GM19463 (cell line): ENCODE results near the gene RAD51B.
"Not testable (repeated sequence)": the region's sequence is repeated elsewhere in the genome, so short reads cannot be mapped to it uniquely, and the experiment has no call there.

Experiments
- ATAC-seq: cut with Tn5 transposase; IDR thresholded peaks from one replicate; pipeline ENCODE4 v1.9.1; 2021; ENCODE audit warnings: mild to moderate bottlenecking, moderate library complexity; ENCODE audit not compliant: unreplicated experiment

Gene RAD51B

DNA sequence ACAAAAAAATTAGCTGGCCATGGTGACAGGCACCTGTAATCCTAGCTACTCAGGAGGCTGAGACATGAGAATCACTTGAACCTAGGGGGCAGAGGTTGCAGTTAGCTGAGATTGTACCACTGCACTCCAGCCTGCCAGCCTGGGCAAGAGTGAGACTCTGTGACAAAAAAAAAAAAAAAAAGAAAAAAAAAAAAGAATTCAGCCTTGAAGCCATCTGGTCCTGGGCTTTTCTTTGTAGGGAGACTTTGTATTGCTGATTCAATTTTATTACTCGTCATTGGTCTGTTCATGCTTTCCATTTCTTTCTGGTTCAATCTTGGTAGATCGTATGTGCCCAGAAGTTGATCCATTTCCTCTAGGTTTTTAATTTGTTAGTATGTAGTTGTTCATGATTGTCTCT lies 243.1 kb downstream of the RAD51B start:
- ATAC-seq, result no peak

DNA sequence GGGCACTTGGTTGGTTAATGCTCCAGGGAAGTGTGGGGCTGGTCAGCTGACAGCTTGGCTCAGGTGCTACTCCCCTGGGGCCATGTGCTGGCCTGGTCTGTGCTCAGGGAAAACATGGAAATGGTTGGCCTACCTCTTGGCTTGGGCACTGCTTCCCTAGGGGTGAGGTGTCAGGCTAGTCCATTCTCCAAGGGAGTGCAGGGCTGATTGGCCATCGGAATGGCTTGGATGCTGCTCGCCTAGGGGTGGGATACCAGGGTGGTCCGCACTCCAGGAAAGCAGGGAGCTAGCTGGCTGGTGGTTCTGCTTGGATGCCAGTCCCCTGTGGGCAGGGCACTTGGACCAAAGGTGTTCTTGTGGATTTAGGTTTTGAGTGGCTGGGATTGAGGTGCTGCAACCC lies 245.7 kb downstream of the RAD51B start:
- ATAC-seq, result no peak

DNA sequence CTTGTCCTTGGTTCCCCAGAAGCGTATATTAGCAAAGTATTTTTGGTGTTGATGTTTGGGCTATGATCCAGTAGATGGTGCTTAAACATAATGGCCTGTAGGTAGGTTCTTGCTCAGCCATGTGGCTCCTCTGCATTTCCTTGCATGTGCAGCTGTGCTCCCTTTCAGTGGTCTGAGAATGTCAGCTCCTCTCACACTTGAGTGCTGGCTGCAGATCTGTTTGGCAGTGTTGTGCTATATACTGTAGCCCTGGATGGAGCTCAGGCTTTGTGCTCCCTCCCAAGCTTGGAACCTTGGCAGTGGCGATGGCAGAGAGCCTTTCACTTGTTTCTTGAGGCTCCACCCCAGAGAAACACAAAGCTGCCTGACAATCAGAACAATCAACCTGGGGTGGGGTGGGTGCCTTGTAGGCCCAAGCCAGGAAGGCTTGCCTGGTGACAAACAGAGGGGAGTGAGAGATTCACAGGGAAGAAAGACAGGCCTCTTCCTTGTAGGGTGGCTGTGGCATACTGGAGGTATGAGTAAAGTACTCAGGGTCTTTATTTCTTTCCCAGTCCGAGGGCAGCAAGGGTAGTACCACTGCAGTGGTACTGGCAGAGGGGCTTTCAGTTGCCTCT lies 255.3 kb downstream of the RAD51B start:
- ATAC-seq, result no peak

DNA sequence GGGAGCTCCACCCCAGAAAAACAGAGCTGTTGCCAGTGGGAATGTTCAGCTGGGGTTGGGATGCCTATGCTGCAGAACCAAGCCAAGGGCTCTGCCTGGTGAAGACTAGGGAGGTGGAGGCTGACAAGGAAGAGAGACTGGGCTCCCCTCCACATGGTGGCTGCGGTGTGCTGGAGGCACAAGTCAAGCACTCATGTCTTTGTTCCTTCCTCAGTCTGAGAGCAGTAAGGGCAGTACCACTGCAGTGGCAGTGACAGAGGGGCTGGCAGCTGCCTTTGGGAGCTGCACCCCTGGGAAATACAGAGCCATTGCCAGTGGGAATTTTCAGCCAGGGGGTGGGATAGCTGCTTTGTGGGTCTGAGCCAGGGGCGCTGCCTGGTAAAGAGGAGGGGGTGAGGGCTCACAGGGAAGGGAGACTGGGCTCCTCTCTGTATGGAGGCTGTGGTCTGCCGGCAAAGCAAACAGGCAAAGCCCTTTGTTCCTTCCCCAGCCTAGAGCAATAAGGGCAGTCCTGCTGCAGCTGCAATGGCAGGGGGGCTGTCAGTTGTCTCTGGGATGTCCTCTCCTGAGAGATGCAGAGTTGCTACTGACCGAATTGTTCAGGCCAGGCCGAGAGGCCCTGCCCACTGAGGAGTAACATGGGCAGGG lies 255.9 kb downstream of the RAD51B start:
- ATAC-seq, result no peak

GRCh38 chr14:68076451-68076850 lies 256.9 kb downstream of the RAD51B start:
- ATAC-seq, result no peak

- no peak for ATAC-seq
Observed at GRCh38 chr14:68079941-68080697, 260.5 kb downstream of the RAD51B start.

DNA sequence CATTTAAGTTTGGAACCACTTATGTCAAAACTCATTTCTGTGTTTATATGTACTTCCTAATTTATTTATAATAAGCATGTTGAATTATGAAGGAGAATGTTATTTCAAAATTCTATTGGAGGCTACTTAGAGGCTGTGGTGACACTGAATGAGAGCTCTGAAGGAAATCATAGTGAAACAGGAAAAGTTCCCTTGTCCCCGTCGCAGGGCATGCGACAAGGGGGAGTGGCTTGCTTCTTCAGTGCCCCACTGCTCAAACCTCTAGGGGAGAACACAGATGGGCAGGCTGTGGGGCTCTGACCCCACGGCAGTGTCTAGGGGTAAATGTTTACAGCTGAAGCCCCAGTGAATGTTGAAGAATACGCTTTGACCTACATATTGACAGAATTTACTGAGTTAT lies 261.9 kb downstream of the RAD51B start:
- ATAC-seq, result no peak

DNA sequence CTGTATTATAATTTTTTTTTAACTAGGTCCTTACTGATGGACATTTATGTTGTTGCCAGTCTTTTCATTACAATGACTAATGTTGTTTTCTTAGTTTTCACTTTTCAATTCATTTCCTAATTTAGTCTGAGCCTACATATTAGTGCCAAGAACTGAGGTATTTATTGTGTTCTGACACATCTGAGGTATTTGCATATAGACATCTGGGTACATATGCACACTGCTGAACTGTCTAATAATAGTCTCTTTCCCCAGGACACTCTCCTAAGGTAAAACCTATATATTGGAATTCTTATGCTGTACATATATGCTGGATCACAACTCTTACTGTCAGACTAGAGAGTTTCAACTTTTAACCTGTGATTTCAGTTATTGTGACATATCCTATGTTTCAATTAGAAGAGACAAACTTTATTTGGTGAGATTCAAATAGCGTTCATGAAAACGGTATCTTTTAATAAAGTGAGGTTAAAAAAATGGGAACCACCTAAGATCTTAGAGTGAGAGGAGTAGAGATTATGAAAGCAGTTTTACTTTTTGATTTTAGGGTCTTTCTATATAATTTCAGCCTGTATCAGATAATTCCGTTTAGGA lies 263.2 kb downstream of the RAD51B start:
- ATAC-seq, result no peak

GRCh38 chr14:68084256-68084655 lies 264.7 kb downstream of the RAD51B start:
- no peak for ATAC-seq

- no peak for ATAC-seq
Observed at GRCh38 chr14:68085742-68086141, 266.2 kb downstream of the RAD51B start.

DNA sequence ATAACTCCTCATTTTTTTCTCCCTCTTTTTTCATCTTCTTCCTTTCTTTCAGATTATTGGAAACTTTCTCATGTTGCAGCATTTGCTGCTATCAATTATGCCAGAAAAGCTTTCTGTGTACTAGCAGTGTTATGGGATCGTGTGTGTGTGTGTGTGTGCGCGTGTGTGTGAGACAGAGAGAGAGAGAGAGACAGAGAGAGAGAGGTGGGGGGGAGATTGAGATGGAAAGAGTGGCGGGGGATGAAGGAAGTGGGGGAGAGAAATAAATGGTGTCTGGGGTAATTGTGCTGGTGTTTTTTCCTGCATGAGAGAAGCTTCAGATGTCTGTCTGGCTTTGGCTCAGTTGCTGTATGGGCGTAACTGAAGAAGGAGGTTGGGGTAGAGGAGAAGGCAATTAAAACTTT lies 268.9 kb downstream of the RAD51B start:
- ATAC-seq, result no peak

DNA sequence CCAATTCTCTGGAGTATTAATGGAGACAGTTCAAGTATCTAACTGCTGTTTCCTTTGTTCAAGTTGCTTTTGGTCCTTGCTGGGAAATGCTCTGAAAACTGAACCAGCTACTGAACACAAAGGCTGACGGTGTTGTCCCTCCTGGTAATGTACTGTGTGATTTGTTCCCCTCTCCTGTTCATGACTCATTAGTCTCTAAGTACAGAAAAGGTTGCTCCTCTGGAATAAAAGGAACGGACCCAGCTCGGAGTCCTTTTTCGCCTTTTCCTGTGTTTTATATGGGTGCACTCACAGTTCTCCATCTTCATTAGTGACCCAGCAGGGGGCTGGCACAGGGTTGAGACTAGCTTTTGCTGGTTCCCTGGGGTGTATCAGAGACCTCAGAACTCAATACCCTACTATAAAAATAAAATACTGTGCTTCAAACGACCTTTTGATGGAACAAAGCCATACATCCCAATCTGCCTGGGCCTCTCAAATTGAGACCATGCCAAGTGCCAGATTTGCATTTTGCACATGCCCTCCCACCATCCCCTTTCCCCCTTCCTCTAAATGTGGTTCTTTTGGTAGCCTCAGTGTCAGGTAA lies 269.7 kb downstream of the RAD51B start:
- no peak for ATAC-seq

DNA sequence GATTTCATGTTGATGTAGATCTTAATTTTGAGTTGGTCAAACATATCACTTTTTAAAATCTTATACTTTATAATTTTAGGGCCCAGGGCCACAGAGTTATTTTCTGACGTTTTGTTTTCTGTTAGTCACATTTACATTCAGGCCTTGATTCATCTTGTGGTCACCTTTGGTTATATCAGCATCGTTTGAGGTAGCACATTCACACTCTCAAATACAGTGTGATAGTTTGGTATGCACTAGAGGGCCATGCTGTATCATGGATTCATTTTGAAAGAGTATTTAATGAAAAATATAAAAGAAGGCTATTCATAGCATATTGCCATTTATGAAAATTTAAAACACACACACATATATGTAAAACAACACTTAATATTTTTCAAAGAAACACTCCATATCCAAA lies 274.6 kb downstream of the RAD51B start:
- ATAC-seq, result no peak

DNA sequence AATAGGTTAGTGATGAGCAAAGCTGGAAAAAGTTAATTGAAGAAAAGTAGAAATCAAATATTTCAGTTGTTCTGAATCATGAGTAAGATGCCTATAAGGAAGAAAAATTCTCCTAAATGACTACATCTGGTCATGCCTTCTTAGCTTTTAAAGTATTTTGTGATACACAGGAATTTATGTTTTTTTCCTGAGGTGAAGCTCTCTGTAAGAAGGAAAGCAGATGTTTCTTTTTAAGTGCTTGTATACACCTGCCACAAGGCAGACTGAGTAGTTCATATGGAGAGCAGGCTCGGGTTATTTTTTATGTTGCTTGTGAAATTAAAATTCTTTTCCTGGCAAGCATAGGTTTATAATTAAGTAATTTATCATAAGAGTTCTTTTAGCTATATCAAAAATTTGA lies 275.2 kb downstream of the RAD51B start:
- no peak for ATAC-seq

DNA sequence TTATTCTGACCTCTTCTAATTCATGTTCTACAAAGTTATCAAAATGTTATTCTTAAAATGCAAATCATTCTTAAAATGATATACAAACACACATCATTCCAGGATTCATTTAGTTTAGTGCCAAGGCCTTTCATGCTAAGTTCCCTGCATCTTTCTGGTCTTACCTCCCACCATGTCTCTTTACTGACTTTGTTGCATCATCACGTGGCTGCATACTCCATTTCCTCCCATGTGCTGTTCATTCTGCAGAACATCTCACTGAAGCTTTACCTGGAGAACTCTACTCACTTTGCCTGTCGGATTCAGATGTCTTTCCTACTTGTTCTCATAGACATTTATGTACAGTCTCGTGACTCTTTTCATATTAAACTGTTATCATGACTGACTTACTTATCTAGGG lies 278.1 kb downstream of the RAD51B start:
- ATAC-seq, result no peak

DNA sequence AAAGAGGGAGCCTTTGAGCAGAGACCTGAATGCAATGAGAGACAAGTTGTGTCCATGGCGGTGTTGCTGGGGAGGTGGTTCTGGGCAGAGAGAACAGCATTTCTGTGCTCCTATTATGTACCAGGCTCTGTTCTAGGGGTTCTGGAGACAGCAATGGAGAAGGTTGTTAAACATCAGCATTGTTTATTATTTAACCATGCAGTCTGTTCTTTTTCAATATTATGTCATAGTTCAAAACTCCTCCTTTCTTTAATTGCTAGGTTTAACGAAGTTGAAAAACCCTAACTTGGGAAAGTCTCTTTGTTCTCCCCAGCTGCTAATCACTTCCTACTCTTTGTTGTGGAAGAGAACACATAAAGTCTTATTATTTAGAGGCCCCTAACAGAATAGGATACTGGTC lies 279.3 kb downstream of the RAD51B start:
- no peak for ATAC-seq

- ATAC-seq, result no peak
Observed at GRCh38 chr14:68099495-68100045, 280.0 kb downstream of the RAD51B start.

DNA sequence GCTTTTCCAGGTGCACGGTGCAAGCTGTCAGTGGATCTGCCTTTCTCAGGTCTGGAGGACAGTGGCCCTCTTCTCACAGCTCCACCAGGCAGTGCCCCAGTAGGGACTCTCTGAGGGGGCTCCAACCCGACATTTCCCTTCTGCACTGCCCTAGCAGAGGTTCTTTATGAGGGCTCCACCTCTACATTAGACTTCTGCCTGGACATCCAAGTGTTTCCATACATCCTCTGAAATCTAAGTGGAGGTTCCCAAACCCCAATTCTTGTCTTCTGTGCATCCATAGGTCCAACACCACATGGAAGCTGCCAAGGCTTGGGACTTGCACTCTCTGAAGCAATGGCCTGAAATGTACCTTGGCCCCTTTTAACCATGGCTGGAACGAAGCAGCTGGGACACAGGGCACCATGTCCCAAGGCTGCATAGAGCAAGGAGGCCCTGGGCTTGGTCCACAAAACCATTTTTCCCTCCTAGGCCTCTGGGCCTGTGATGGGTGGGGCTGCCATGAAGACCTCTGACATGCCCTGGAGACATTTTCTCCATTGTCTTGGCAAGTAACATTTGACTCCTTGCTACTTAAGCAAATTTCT lies 282.2 kb downstream of the RAD51B start:
- ATAC-seq, result not testable (repeated sequence)

DNA sequence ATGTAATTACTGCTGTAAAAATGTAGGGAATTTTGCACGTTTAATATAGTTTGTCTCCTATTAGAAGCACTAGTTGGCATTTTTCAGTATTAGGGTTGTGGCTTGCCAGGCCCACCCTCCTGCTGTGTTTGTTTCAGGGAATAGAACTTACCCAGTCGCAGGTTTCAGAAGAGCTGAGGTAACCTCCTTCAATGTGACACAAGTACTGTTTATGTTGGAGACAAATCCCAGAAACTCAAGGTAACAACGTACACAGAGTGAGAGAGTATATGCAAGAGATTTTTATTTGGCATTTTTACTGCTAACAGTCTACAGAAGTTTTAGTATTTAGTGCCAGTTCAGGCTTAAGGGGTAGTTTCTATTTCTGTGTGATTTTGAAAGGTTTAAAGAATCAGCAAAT lies 284.3 kb downstream of the RAD51B start:
- ATAC-seq, result no peak

DNA sequence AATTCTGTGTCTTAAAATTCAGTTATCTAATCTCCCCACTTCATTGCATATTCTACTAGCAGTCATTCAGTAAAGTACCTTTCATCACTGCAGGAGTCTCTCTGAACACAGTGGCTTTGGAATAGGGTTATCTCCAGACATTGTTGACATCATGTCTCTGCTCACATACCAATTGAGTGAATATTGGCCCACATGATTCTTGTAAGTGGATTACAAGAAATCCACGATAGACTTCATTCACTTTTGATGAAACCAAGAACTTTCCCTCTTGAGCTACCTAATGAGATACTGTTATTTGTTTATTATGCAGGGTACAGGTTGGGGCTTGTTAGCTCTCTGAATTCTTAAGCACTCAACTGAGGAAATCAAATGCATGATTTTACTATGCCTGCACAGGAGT lies 284.9 kb downstream of the RAD51B start:
- ATAC-seq, result no peak

- no peak for ATAC-seq
Observed at GRCh38 chr14:68105816-68106215, 286.2 kb downstream of the RAD51B start.
